IMR-90 (cell line): ENCODE data around the gene COL6A3. TPM values are rescaled to one million over a fixed set of nuclear protein-coding genes. Genes with fewer than 3 reads are reported as not detected.
A peak's percentile ranks its signal among the peaks of the same experiment; 100 is the strongest.
"Not testable (repeated sequence)": the region's sequence is repeated elsewhere in the genome, so short reads cannot be mapped to it uniquely, and the experiment has no call there.

ENCODE experiments used
- ATAC-seq: fragments of 200-7000 bp; cut with Tn5 transposase; 2 replicates; pipeline ENCODE4 v1.9.1; 2020; ENCODE audit warnings: low read depth, mild to moderate bottlenecking, moderate library complexity
- BruUV-seq: library from RNA; stranded (reverse); fragments of 400-500 nt; replicated peaks from 2 replicates; lab custom pipeline; 2021; lab: Mats Ljungman, UMichigan
- CTCF ChIA-PET: fragments of 300-600 bp; formaldehyde crosslinking; extraction: SDS; loops from one replicate; lab custom pipeline; 2021; ENCODE audit warnings: antibody characterized with exemption; lab: Yijun Ruan, JAX
- POLR2A ChIA-PET: fragments of 300-600 bp; sonication (Branson Sonifier 250); formaldehyde crosslinking; loops from one replicate; lab custom pipeline; 2022; ENCODE audit warnings: antibody characterized with exemption; ENCODE audit not compliant: unreplicated experiment; lab: Charles Lee
- DNase-seq: peaks from one replicate; pipeline ENCODE4 v3.0.0; 2013
- H2AFZ ChIP-seq: replicated peaks from 2 replicates; pipeline ENCODE3; 2013; ENCODE audit warnings: low read length, mild to moderate bottlenecking; ENCODE audit not compliant: poor library complexity
- H2AK5ac ChIP-seq: 2 replicates; pipeline ENCODE4 v1.6.1; 2013; ENCODE audit warnings: low read depth, low read length, inconsistent platforms
- H2AK9ac ChIP-seq: replicated peaks from 2 replicates; pipeline ENCODE3; 2013; ENCODE audit warnings: mild to moderate bottlenecking, low read depth, low read length, moderate library complexity; ENCODE audit not compliant: poor library complexity
- H2BK120ac ChIP-seq: 2 replicates; pipeline ENCODE4 v1.6.1; 2013; ENCODE audit warnings: low read depth, low read length, inconsistent platforms
- H2BK15ac ChIP-seq: 3 replicates; pipeline ENCODE4 v1.6.1; 2013; ENCODE audit warnings: low read depth, low read length, inconsistent platforms
- H2BK20ac ChIP-seq: 2 replicates; pipeline ENCODE4 v1.6.1; 2013; ENCODE audit warnings: low read depth, mild to moderate bottlenecking, inconsistent platforms, low read length, moderate library complexity
- H2BK5ac ChIP-seq: 2 replicates; pipeline ENCODE4 v1.6.1; 2013; ENCODE audit warnings: mild to moderate bottlenecking, low read depth, low read length, inconsistent platforms; ENCODE audit not compliant: poor library complexity, severe bottlenecking
- H3K14ac ChIP-seq: replicated peaks from 2 replicates; pipeline ENCODE4 v1.6.1; 2013; ENCODE audit warnings: low read depth, low read length, inconsistent platforms
- H3K18ac ChIP-seq: 2 replicates; pipeline ENCODE4 v1.6.1; 2013; ENCODE audit warnings: low read depth, low read length, control low read depth
- H3K23ac ChIP-seq: 2 replicates; pipeline ENCODE4 v1.6.1; 2013; ENCODE audit warnings: low read depth, low read length, inconsistent platforms
- H3K27ac ChIP-seq: 2 replicates; pipeline ENCODE4 v1.5.1; 2013; ENCODE audit warnings: mild to moderate bottlenecking, control low read depth, low read length; ENCODE audit not compliant: insufficient read depth
- H3K27me3 ChIP-seq: 2 replicates; pipeline ENCODE4 v1.6.1; 2013; ENCODE audit warnings: low read length; ENCODE audit not compliant: control insufficient read depth, insufficient read depth
- H3K36me3 ChIP-seq: 2 replicates; pipeline ENCODE4 v1.6.1; 2013; ENCODE audit warnings: low read length, mixed read lengths; ENCODE audit not compliant: control insufficient read depth, insufficient read depth
- H3K4ac ChIP-seq: 2 replicates; pipeline ENCODE4 v1.6.1; 2013; ENCODE audit warnings: low read depth, low read length, inconsistent platforms
- H3K4me1 ChIP-seq: 2 replicates; pipeline ENCODE4 v1.6.1; 2013; ENCODE audit warnings: low read length, mixed read lengths; ENCODE audit not compliant: control insufficient read depth, insufficient read depth
- H3K4me2 ChIP-seq: 2 replicates; pipeline ENCODE4 v1.6.1; 2013; ENCODE audit warnings: low read depth, mild to moderate bottlenecking, control low read depth, low read length, moderate library complexity
- H3K4me3 ChIP-seq: 2 replicates; pipeline ENCODE4 v1.5.1; 2013; ENCODE audit warnings: low read depth, mild to moderate bottlenecking, control low read depth, low read length, moderate library complexity; ENCODE audit not compliant: insufficient read depth
- H3K56ac ChIP-seq: 2 replicates; pipeline ENCODE4 v1.6.1; 2013; ENCODE audit warnings: low read length, inconsistent platforms; ENCODE audit not compliant: insufficient read depth; ENCODE audit errors: extremely low read depth
- H3K79me1 ChIP-seq, 2 experiments: 2 replicates each; pipeline ENCODE4 v1.6.1; 2013; ENCODE audit warnings: low read length in 2 of 2, inconsistent platforms in 1 of 2, low read depth in 1 of 2
- H3K9ac ChIP-seq: 2 replicates; pipeline ENCODE4 v1.6.1; 2013; ENCODE audit warnings: low read depth, low read length, control low read depth
- H3K9me1 ChIP-seq: 2 replicates; pipeline ENCODE4 v1.6.1; 2013; ENCODE audit warnings: low read length, inconsistent platforms; ENCODE audit not compliant: insufficient read depth
- H3K9me3 ChIP-seq: 2 replicates; pipeline ENCODE4 v1.6.1; 2013; ENCODE audit warnings: low read length; ENCODE audit not compliant: control insufficient read depth, insufficient read depth
- H4K20me1 ChIP-seq: 2 replicates; pipeline ENCODE4 v1.6.1; 2013; ENCODE audit warnings: low read length, inconsistent platforms; ENCODE audit not compliant: insufficient read depth
- H4K5ac ChIP-seq: 2 replicates; pipeline ENCODE4 v1.6.1; 2013; ENCODE audit warnings: mild to moderate bottlenecking, low read depth, low read length, control low read depth
- H4K8ac ChIP-seq, 2 experiments: 2 replicates each; pipeline ENCODE4 v1.6.1; 2013; ENCODE audit warnings: low read depth in 2 of 2, low read length in 2 of 2, control low read depth in 1 of 2, inconsistent platforms in 1 of 2
- H4K91ac ChIP-seq: 2 replicates; pipeline ENCODE4 v1.6.1; 2013; ENCODE audit warnings: low read depth, low read length, inconsistent platforms; ENCODE audit not compliant: insufficient read depth
- FOS ChIP-seq: fragments of 150-350 bp; IDR thresholded peaks from 2 replicates; pipeline ENCODE4 v1.6.1; 2016; ENCODE audit warnings: low read depth, low read length
- RAD21 ChIP-seq: IDR thresholded peaks from 2 replicates; pipeline ENCODE4 v1.6.1; 2012; ENCODE audit warnings: low read length, improper control_type of control experiment
- RCOR1 ChIP-seq: IDR thresholded peaks from 2 replicates; pipeline ENCODE4 v1.6.1; 2012; ENCODE audit warnings: mild to moderate bottlenecking, low read length, improper control_type of control experiment; ENCODE audit not compliant: insufficient replicate concordance
- USF2 ChIP-seq: fragments of 150-350 bp; IDR thresholded peaks from 2 replicates; pipeline ENCODE4 v1.6.1; 2017; ENCODE audit warnings: mild to moderate bottlenecking, antibody characterized with exemption, low read length, low read depth
- WGBS, 2 experiments: methylation state at CpG; one replicate each; pipeline versions ENCODE4 v1.1.5 to v1.1.7; 2013; ENCODE audit warnings: missing lambda C conversion rate in 2 of 2; ENCODE audit not compliant: insufficient read length in 1 of 2; ENCODE audit errors: extremely low coverage in 2 of 2; 5-methylcytosine and 5-hydroxymethylcytosine counted together
- dilution Hi-C: fragments of 300-500 bp; cut with HindIII; formaldehyde crosslinking; loops from one replicate; pipeline ENCODE4 v1.14.3; 2018; ENCODE audit warnings: low sequenced_read_pairs; ENCODE audit not compliant: unreplicated experiment
- in situ Hi-C: fragments of 300-500 bp; cut with MboI; formaldehyde crosslinking; loops from 3 replicates; pipeline ENCODE4 v1.14.3; 2019; ENCODE audit warnings: low sequenced_read_pairs, inconsistent platforms, mixed read lengths
- intact Hi-C: fragments of 100-400 bp; cut with micrococcal nuclease; formaldehyde crosslinking; loops from 2 replicates; pipeline ENCODE4 v1.10.0; 2022
- polyA plus RNA-seq, 3 experiments: library from polyadenylated mRNA; depleted of rRNA; stranded (reverse); fragments of >200 nt; gene quantifications; 2 replicates each; pipeline ENCODE4 v1.2.3, GENCODE V29; 2012; ENCODE audit warnings: low replicate concordance in 1 of 3
- total RNA-seq: library from RNA; depleted of rRNA; stranded (reverse); fragments of >200 nt; gene quantifications from 2 replicates; pipeline ENCODE4 v1.2.3, GENCODE V29; 2012

COL6A3 gene
- total and polyA plus RNA-seq, 2 of the 4 experiments (the other 2 are of a cell fraction), result 964 to 1,855 TPM

DNA sequence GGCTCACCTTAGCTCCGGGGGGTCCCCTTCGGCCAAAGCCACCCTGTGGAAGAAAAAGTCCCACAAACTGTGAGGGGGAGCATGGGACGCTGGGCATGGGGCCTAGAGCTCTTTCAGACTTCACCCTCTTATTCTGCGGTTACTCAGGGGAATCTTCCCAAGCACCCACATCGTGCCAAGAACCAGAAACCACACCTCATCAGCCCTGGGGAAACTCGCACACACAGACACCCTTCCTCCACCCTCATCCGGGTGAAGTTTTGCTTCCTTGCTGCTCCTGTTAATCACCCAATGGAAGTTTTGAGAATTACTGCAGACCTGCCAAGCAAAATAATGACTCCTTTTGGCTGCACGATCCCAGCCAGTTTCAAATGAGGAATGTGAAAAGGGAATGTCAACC is 59.1 kb downstream of the COL6A3 start:
- Histone ChIP-seq H3K14ac (no peak overlapping the region), H3K18ac (no peak overlapping the region), H2BK120ac (no peak overlapping the region), H3K27me3 (no peaks in the 10 kb centered on the region), H2BK15ac (no peak overlapping the region), H2AK9ac (peak overlapping the region; percentile 6), H3K4me1 (peaks cover 19% of the 10 kb centered on the region), H2BK20ac (no peak overlapping the region), H3K9ac (no peak overlapping the region), H3K23ac (peak overlapping the region; percentile 11; the same call in 1 of the 2 replicates), H4K91ac (no peak overlapping the region), H4K20me1 (peaks cover 20% of the 10 kb centered on the region), H3K9me1 (peaks cover 33% of the 10 kb centered on the region), H2AK5ac (no peak overlapping the region; the same call in 1 of the 2 replicates), H3K4me3 (no peak overlapping the region), H3K27ac (peak overlapping the region; percentile 8; the same call in 1 of the 2 replicates), H2BK5ac (peak overlapping the region; percentile 31), H4K8ac (peak overlapping the region; percentile 25 to 56; a peak in 3 of 4 replicates), H3K79me1 (peaks cover 53 to 85% of the 10 kb centered on the region in 2 experiments), H3K56ac (no peak overlapping the region), H3K4me2 (no peak overlapping the region), H4K5ac (no peak overlapping the region), H2AFZ (no peak overlapping the region), H3K9me3 (no peaks in the 10 kb centered on the region), H3K36me3 (peaks cover 87% of the 10 kb centered on the region), H3K4ac (peak overlapping the region; percentile 12)
- in situ Hi-C loops, result no loop called here
- intact Hi-C loops, result no loop called here
- no TSS peak for BruUV-seq
- dilution Hi-C loops, result no loop called here
- ATAC-seq (peak; percentile 13), DNase-seq (peak; percentile 72)
- no CpG with 5 or more reads among the region's 8 CpGs for WGBS, 2 experiments
- ChIA-PET POLR2A (no interaction called here), CTCF (no interaction called here)
- TF ChIP-seq RCOR1 (no peak), FOS (no peak), USF2 (no peak), RAD21 (peak; percentile 3; the same call in 1 of the 2 replicates)

- H3K4me2 ChIP-seq, H2AK5ac ChIP-seq, H2AFZ ChIP-seq, intact Hi-C loops, POLR2A ChIA-PET, DNase-seq, H2AK9ac ChIP-seq, H3K9me3 ChIP-seq, H3K23ac ChIP-seq, H3K27me3 ChIP-seq, H2BK20ac ChIP-seq, H3K4me3 ChIP-seq, H3K4ac ChIP-seq, dilution Hi-C loops, H3K18ac ChIP-seq, H4K91ac ChIP-seq, H2BK15ac ChIP-seq, H3K56ac ChIP-seq, in situ Hi-C loops, H3K9ac ChIP-seq, H2BK120ac ChIP-seq, ATAC-seq, BruUV-seq: not testable (repeated sequence)
- Histone ChIP-seq H4K5ac (peak overlapping the region; percentile 22; the same call in 1 of the 2 replicates), H3K27ac (peak overlapping the region; percentile 8; the same call in 1 of the 2 replicates), H4K20me1 (peaks cover 16% of the 10 kb centered on the region), H3K79me1 (peaks cover 47 to 81% of the 10 kb centered on the region in 2 experiments), H4K8ac (peak overlapping the region in 1 of 2 experiments; percentile 11; a peak in 2 of 4 replicates), H3K9me1 (peaks cover 32% of the 10 kb centered on the region), H3K36me3 (peaks cover 83% of the 10 kb centered on the region), H3K4me1 (peaks cover 12% of the 10 kb centered on the region), H3K14ac (peak overlapping the region; percentile 44), H2BK5ac (peak overlapping the region; percentile 53)
- WGBS, 2 experiments, result no CpG with 5 or more reads among the region's 6 CpGs
- CTCF ChIA-PET, result interaction anchor here (0.8 kb wide), 1 partner anchor 73 kb away, joined by 3 read pairs; no protein-coding TSS in a partner anchor
Measured at GRCh38 chr2:237354172-237354571, 59.8 kb downstream of the COL6A3 start.
